Mesodermal cell (in vitro differentiated cells): ENCODE results near the gene AP2A1.

Experiments used
- H3K27ac ChIP-seq: 2 replicates; pipeline ENCODE4 v1.7.0; 2013; ENCODE audit warnings: mild to moderate bottlenecking, low read depth, low read length, moderate library complexity; ENCODE audit not compliant: severe bottlenecking
- H3K36me3 ChIP-seq: 2 replicates; pipeline ENCODE4 v1.7.1; 2013; ENCODE audit warnings: mild to moderate bottlenecking, low read length, moderate library complexity; ENCODE audit not compliant: control insufficient read depth, insufficient read depth
- H3K4me1 ChIP-seq: one replicate; pipeline ENCODE4 v1.7.1; 2013; ENCODE audit warnings: mild to moderate bottlenecking, low read length; ENCODE audit not compliant: insufficient read depth, control insufficient read depth, poor library complexity, severe bottlenecking
- H3K4me3 ChIP-seq: 2 replicates; pipeline ENCODE4 v1.7.0; 2013; ENCODE audit warnings: low read length, control low read depth, mild to moderate bottlenecking; ENCODE audit not compliant: insufficient read depth, poor library complexity, severe bottlenecking; ENCODE audit errors: extremely low read depth
- H3K9me3 ChIP-seq: 2 replicates; pipeline ENCODE4 v1.7.1; 2013; ENCODE audit warnings: mild to moderate bottlenecking, low read length, moderate library complexity; ENCODE audit not compliant: control insufficient read depth
- WGBS, 2 experiments: methylation state at CpG; one replicate each; pipeline ENCODE4 v1.1.5; 2013; ENCODE audit warnings: missing lambda C conversion rate in 2 of 2; ENCODE audit not compliant: insufficient coverage in 2 of 2; 5-methylcytosine and 5-hydroxymethylcytosine counted together

Gene AP2A1

GRCh38 chr19:49829200-49829599 lies 62.4 kb downstream of the AP2A1 start:
- peaks cover 73% of the 10 kb centered on the region for H3K36me3 ChIP-seq
- whole genome bisulfite sequencing, 2 experiments: 94 to 98% methylated on average over 8 of the region's 8 CpGs
- H3K9me3 ChIP-seq: no peaks in the 10 kb centered on the region
- H3K4me1 ChIP-seq: peaks cover 4% of the 10 kb centered on the region
- no peak overlapping the region for H3K4me3 ChIP-seq
- no peak overlapping the region for H3K27ac ChIP-seq

- H3K36me3 ChIP-seq: peaks cover 72% of the 10 kb centered on the region
- H3K9me3 ChIP-seq: no peaks in the 10 kb centered on the region
- no peak overlapping the region for H3K4me3 ChIP-seq
- H3K4me1 ChIP-seq: peaks cover 4% of the 10 kb centered on the region
- 94 to 96% methylated on average over 13 to 18 of the region's 18 CpGs for WGBS, 2 experiments
- H3K27ac ChIP-seq: no peak overlapping the region
These were observed 62.9 kb downstream of the AP2A1 start for GRCh38 chr19:49829721-49830120.

- H3K27ac ChIP-seq: no peak overlapping the region
- WGBS, 2 experiments: 95 to 100% methylated on average over 7 to 10 of the region's 12 CpGs
- H3K36me3 ChIP-seq: peaks cover 77% of the 10 kb centered on the region
- no peak overlapping the region for H3K4me3 ChIP-seq
- no peaks in the 10 kb centered on the region for H3K9me3 ChIP-seq
- peaks cover 4% of the 10 kb centered on the region for H3K4me1 ChIP-seq
These were observed 64.0 kb downstream of the AP2A1 start for GRCh38 chr19:49830766-49831165.

GRCh38 chr19:49831592-49831991 lies 64.8 kb downstream of the AP2A1 start:
- 89 to 100% methylated on average over 7 of the region's 8 CpGs for WGBS, 2 experiments
- Histone ChIP-seq H3K9me3 (no peaks in the 10 kb centered on the region), H3K4me1 (peaks cover 5% of the 10 kb centered on the region), H3K36me3 (peaks cover 85% of the 10 kb centered on the region), H3K27ac (no peak overlapping the region), H3K4me3 (no peak overlapping the region)

GRCh38 chr19:49832556-49832955 lies 65.8 kb downstream of the AP2A1 start:
- Histone ChIP-seq H3K9me3 (no peaks in the 10 kb centered on the region), H3K27ac (no peak overlapping the region), H3K36me3 (peaks cover 94% of the 10 kb centered on the region), H3K4me1 (peaks cover 9% of the 10 kb centered on the region), H3K4me3 (no peak overlapping the region)
- WGBS, 2 experiments: 94 to 96% methylated on average over 6 to 8 of the region's 9 CpGs

- Histone ChIP-seq H3K36me3 (peaks cover 97% of the 10 kb centered on the region), H3K27ac (no peak overlapping the region)
- WGBS, 2 experiments: 91 to 97% methylated on average over 1 to 7 of the region's 7 CpGs
These were observed 66.8 kb downstream of the AP2A1 start for GRCh38 chr19:49833599-49833998.

GRCh38 chr19:49835562-49835961 lies 68.8 kb downstream of the AP2A1 start:
- Histone ChIP-seq H3K36me3 (peaks cover 97% of the 10 kb centered on the region), H3K27ac (no peak overlapping the region), H3K9me3 (no peaks in the 10 kb centered on the region), H3K4me1 (peaks cover 7% of the 10 kb centered on the region), H3K4me3 (no peak overlapping the region)
- WGBS, 2 experiments: 90 to 97% methylated on average over 4 to 10 of the region's 12 CpGs

More at GRCh38 chr19:49833599-49833998, 66.8 kb downstream of the AP2A1 start:
- H3K4me1 ChIP-seq: peaks cover 9% of the 10 kb centered on the region
- no peaks in the 10 kb centered on the region for H3K9me3 ChIP-seq
- no peak overlapping the region for H3K4me3 ChIP-seq

GRCh38 chr19:49836176-49837008 lies 69.6 kb downstream of the AP2A1 start:
- Histone ChIP-seq H3K4me3 (no peak overlapping the region), H3K27ac (no peak overlapping the region), H3K9me3 (no peaks in the 10 kb centered on the region), H3K4me1 (peaks cover 5% of the 10 kb centered on the region), H3K36me3 (peaks cover 97% of the 10 kb centered on the region)
- 96 to 98% methylated on average over 18 to 19 of the region's 20 CpGs for WGBS, 2 experiments

GRCh38 chr19:49837009-49837310 lies 70.2 kb downstream of the AP2A1 start:
- Histone ChIP-seq H3K4me1 (peaks cover 5% of the 10 kb centered on the region), H3K9me3 (no peaks in the 10 kb centered on the region), H3K4me3 (no peak overlapping the region), H3K36me3 (peaks cover 97% of the 10 kb centered on the region), H3K27ac (no peak overlapping the region)
- 87 to 94% methylated on average over 5 of the region's 5 CpGs for WGBS, 2 experiments

GRCh38 chr19:49837425-49837824 lies 70.6 kb downstream of the AP2A1 start:
- Histone ChIP-seq H3K4me3 (no peak overlapping the region), H3K9me3 (no peaks in the 10 kb centered on the region), H3K27ac (no peak overlapping the region), H3K4me1 (peaks cover 5% of the 10 kb centered on the region), H3K36me3 (peaks cover 97% of the 10 kb centered on the region)
- WGBS, 2 experiments: 92 to 98% methylated on average over 9 of the region's 9 CpGs

- 94 to 97% methylated on average over 16 of the region's 18 CpGs for WGBS, 2 experiments
- Histone ChIP-seq H3K36me3 (peaks cover 90% of the 10 kb centered on the region), H3K27ac (no peak overlapping the region), H3K4me3 (no peak overlapping the region), H3K4me1 (peaks cover 5% of the 10 kb centered on the region), H3K9me3 (no peaks in the 10 kb centered on the region)
These were observed 72.2 kb downstream of the AP2A1 start for GRCh38 chr19:49838885-49839588.
